Neural progenitor cell (in vitro differentiated cells): ENCODE data around the gene ELP5. TPM values are rescaled to one million over a fixed set of nuclear protein-coding genes. Genes with fewer than 3 reads are reported as not detected.
A peak's percentile ranks its signal among the peaks of the same experiment; 100 is the strongest.

ENCODE experiments used
- DNase-seq: peaks from one replicate; pipeline ENCODE4 v3.0.0-alpha.2; 2016; ENCODE audit warnings: low spot score
- H2AFZ ChIP-seq: fragments of 200-600 bp; sonication (generic); replicated peaks from 2 replicates; pipeline ENCODE4 v1.6.1; 2016; ENCODE audit warnings: antibody characterized with exemption
- H3F3A ChIP-seq: fragments of 200-600 bp; sonication (generic); 2 replicates; pipeline ENCODE4 v1.6.1; 2016; ENCODE audit warnings: antibody characterized with exemption, low read depth
- H3K27ac ChIP-seq: fragments of 200-600 bp; sonication (generic); 2 replicates; pipeline ENCODE4 v1.5.1; 2016; ENCODE audit warnings: mild to moderate bottlenecking
- H3K27me3 ChIP-seq: fragments of 200-600 bp; sonication (generic); 2 replicates; pipeline ENCODE4 v1.6.1; 2016; ENCODE audit warnings: mild to moderate bottlenecking, moderate library complexity
- H3K36me3 ChIP-seq: fragments of 200-600 bp; sonication (generic); 2 replicates; pipeline ENCODE4 v1.5.1; 2016
- H3K4me1 ChIP-seq: fragments of 200-600 bp; sonication (generic); 2 replicates; pipeline ENCODE4 v1.6.1; 2016; ENCODE audit warnings: mixed run types
- H3K4me2 ChIP-seq: fragments of 200-600 bp; sonication (generic); 2 replicates; pipeline ENCODE4 v1.6.1; 2016
- H3K4me3 ChIP-seq: fragments of 200-600 bp; sonication (generic); 2 replicates; pipeline ENCODE4 v1.5.1; 2016
- H3K79me2 ChIP-seq: fragments of 200-600 bp; sonication (generic); 2 replicates; pipeline ENCODE4 v1.6.1; 2016; ENCODE audit warnings: low read depth
- H3K9ac ChIP-seq: fragments of 200-600 bp; sonication (generic); 2 replicates; pipeline ENCODE4 v1.6.1; 2016
- H3K9me3 ChIP-seq: fragments of 200-600 bp; sonication (generic); 2 replicates; pipeline ENCODE4 v1.5.1; 2016; ENCODE audit warnings: low read depth
- H4K20me1 ChIP-seq: fragments of 200-600 bp; sonication (generic); 2 replicates; pipeline ENCODE4 v1.6.1; 2016; ENCODE audit warnings: low read depth
- H3K27ac Mint-ChIP-seq: 3 replicates; pipeline ENCODE4 v1.8.0; 2021; ENCODE audit warnings: mixed read lengths
- H3K27me3 Mint-ChIP-seq: 2 replicates; pipeline ENCODE4 v1.8.0; 2022; ENCODE audit warnings: low read depth, mild to moderate bottlenecking, inconsistent platforms, moderate library complexity, mixed read lengths; ENCODE audit not compliant: insufficient read depth
- H3K36me3 Mint-ChIP-seq: 3 replicates; pipeline ENCODE4 v1.8.0; 2021; ENCODE audit warnings: mixed read lengths
- H3K4me1 Mint-ChIP-seq: 3 replicates; pipeline ENCODE4 v1.8.0; 2021; ENCODE audit warnings: mixed read lengths
- H3K4me3 Mint-ChIP-seq: 3 replicates; pipeline ENCODE4 v1.8.0; 2021; ENCODE audit warnings: mild to moderate bottlenecking, moderate library complexity, mixed read lengths
- H3K9me3 Mint-ChIP-seq: 3 replicates; pipeline ENCODE4 v1.8.0; 2020; ENCODE audit warnings: mixed read lengths
- EZH2 ChIP-seq: fragments of 200-600 bp; sonication (generic); IDR thresholded peaks from 2 replicates; pipeline ENCODE4 v1.6.1; 2017; ENCODE audit warnings: antibody characterized with exemption, mild to moderate bottlenecking, moderate library complexity
- EZH2phosphoT487 ChIP-seq: fragments of 200-600 bp; sonication (generic); IDR thresholded peaks from 2 replicates; pipeline ENCODE4 v1.6.1; 2017; ENCODE audit warnings: antibody characterized with exemption
- total RNA-seq: library from RNA; depleted of rRNA; stranded (reverse); fragments of >200 nt; gene quantifications from 2 replicates; pipeline ENCODE4 v1.2.3, GENCODE V29; 2015; ENCODE audit warnings: low replicate concordance
- TF ChIP-seq, protein P1 (sequence below): fragments of 200-600 bp; sonication (generic); IDR thresholded peaks from 2 replicates; pipeline ENCODE4 v1.5.1; 2017; ENCODE audit warnings: antibody characterized with exemption, mild to moderate bottlenecking

ELP5 gene
- total RNA-seq, 1 donor from 2014 or later: 17.5 TPM

DNA sequence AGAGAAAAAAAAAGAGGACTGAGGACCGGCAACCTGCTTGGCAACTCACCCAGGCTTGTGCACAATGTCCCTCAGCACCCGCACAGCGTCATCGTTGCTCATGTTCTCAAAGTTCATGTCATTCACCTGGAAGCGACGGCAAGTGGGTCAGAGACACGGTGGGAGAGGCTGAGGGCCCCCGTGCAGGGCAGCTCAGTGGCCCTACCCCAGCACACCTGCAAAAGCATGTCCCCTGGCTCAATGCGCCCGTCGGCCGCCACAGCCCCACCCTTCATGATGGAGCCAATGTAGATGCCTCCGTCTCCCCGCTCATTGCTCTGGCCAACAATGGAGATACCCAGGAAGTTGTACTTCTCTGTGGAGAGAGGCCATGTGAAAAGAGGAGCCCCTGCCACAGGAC lies 23.1 kb upstream of the ELP5 start:
- Histone ChIP-seq H2AFZ (no peak overlapping the region), H3K27me3 (no peaks in the 10 kb centered on the region), H3K4me3 (no peak overlapping the region), H3K79me2 (peaks cover 44% of the 10 kb centered on the region), H3K36me3 (no peaks in the 10 kb centered on the region), H3K4me1 (peaks cover 13% of the 10 kb centered on the region), H3K9ac (no peak overlapping the region), H3K4me2 (no peak overlapping the region), H3K27ac (no peak overlapping the region), H3K9me3 (no peaks in the 10 kb centered on the region), H4K20me1 (peaks cover 65% of the 10 kb centered on the region), H3F3A (peaks cover 9% of the 10 kb centered on the region)
- H3K4me3 Mint-ChIP-seq: no peak overlapping the region
- peaks cover 9% of the 10 kb centered on the region for H3K27me3 Mint-ChIP-seq
- H3K4me1 Mint-ChIP-seq: peaks cover 16% of the 10 kb centered on the region
- H3K27ac Mint-ChIP-seq: no peak overlapping the region
- peaks cover 33% of the 10 kb centered on the region for H3K36me3 Mint-ChIP-seq
- DNase-seq: no peak
- no peaks in the 10 kb centered on the region for H3K9me3 Mint-ChIP-seq
- TF ChIP-seq EZH2: no peak
- TF ChIP-seq EZH2phosphoT487: no peak
- TF ChIP-seq, protein P1, sequence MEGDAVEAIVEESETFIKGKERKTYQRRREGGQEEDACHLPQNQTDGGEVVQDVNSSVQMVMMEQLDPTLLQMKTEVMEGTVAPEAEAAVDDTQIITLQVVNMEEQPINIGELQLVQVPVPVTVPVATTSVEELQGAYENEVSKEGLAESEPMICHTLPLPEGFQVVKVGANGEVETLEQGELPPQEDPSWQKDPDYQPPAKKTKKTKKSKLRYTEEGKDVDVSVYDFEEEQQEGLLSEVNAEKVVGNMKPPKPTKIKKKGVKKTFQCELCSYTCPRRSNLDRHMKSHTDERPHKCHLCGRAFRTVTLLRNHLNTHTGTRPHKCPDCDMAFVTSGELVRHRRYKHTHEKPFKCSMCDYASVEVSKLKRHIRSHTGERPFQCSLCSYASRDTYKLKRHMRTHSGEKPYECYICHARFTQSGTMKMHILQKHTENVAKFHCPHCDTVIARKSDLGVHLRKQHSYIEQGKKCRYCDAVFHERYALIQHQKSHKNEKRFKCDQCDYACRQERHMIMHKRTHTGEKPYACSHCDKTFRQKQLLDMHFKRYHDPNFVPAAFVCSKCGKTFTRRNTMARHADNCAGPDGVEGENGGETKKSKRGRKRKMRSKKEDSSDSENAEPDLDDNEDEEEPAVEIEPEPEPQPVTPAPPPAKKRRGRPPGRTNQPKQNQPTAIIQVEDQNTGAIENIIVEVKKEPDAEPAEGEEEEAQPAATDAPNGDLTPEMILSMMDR: no peak

- peaks cover 13% of the 10 kb centered on the region for H3F3A ChIP-seq
- Mint-ChIP-seq H3K9me3 (no peaks in the 10 kb centered on the region), H3K27ac (no peak overlapping the region), H3K36me3 (peaks cover 31% of the 10 kb centered on the region), H3K4me1 (peaks cover 16% of the 10 kb centered on the region), H3K4me3 (no peak overlapping the region), H3K27me3 (peaks cover 8% of the 10 kb centered on the region)
- H2AFZ ChIP-seq: no peak overlapping the region
- H3K9me3 ChIP-seq: no peaks in the 10 kb centered on the region
- no peak overlapping the region for H3K4me3 ChIP-seq
- peaks cover 65% of the 10 kb centered on the region for H4K20me1 ChIP-seq
- H3K4me2 ChIP-seq: no peak overlapping the region
- TF ChIP-seq, protein P1: no peak
- no peak for TF ChIP-seq EZH2phosphoT487
- TF ChIP-seq EZH2: no peak
- no peak overlapping the region for H3K27ac ChIP-seq
- peaks cover 47% of the 10 kb centered on the region for H3K79me2 ChIP-seq
- no peaks in the 10 kb centered on the region for H3K36me3 ChIP-seq
- no peak overlapping the region for H3K9ac ChIP-seq
- DNase-seq: no peak
- peaks cover 13% of the 10 kb centered on the region for H3K4me1 ChIP-seq
- no peaks in the 10 kb centered on the region for H3K27me3 ChIP-seq
Observed at GRCh38 chr17:7229504-7229903, 22.5 kb upstream of the ELP5 start.

DNA sequence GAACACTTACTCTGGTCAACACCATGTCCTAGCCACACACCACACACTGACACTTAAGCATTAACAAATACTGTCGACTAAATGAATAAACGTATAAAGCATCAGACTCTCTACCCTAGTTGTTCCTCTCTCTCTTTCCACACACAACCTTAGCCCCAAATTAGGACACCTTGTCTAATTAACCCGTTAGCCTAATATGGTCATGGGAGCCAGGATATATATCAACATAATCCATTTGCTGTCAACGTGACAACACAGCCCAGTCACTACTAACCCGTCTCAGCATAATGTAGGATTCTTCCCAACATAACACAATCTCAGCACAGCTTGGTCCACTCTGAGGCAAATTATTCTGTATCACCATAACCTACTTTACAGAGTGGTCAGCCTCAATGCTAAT lies 19.9 kb upstream of the ELP5 start:
- Histone ChIP-seq H3K27me3 (no peaks in the 10 kb centered on the region), H3K4me2 (peak overlapping the region; percentile 99), H3K9ac (no peak overlapping the region), H3K79me2 (peaks cover 69% of the 10 kb centered on the region), H3K9me3 (no peaks in the 10 kb centered on the region), H2AFZ (no peak overlapping the region), H3K4me1 (peaks cover 13% of the 10 kb centered on the region), H3K27ac (no peak overlapping the region), H4K20me1 (peaks cover 70% of the 10 kb centered on the region), H3F3A (peaks cover 40% of the 10 kb centered on the region), H3K4me3 (peak overlapping the region; percentile 84), H3K36me3 (no peaks in the 10 kb centered on the region)
- Mint-ChIP-seq H3K9me3 (no peaks in the 10 kb centered on the region), H3K4me3 (peak overlapping the region; percentile 100), H3K36me3 (peaks cover 44% of the 10 kb centered on the region), H3K4me1 (peaks cover 30% of the 10 kb centered on the region), H3K27me3 (peaks cover 9% of the 10 kb centered on the region), H3K27ac (no peak overlapping the region)
- no peak for DNase-seq
- TF ChIP-seq, protein P1: no peak
- TF ChIP-seq EZH2phosphoT487: no peak
- no peak for TF ChIP-seq EZH2
